HG03025 (cell line): ENCODE results near the gene ZNF664.
"Not testable (repeated sequence)": the region's sequence is repeated elsewhere in the genome, so short reads cannot be mapped to it uniquely, and the experiment has no call there.

Source experiments
- ATAC-seq: cut with Tn5 transposase; IDR thresholded peaks from one replicate; pipeline ENCODE4 v1.9.1; 2021; ENCODE audit warnings: mild to moderate bottlenecking, moderate library complexity; ENCODE audit not compliant: unreplicated experiment, low FRiP score

ZNF664 gene

DNA sequence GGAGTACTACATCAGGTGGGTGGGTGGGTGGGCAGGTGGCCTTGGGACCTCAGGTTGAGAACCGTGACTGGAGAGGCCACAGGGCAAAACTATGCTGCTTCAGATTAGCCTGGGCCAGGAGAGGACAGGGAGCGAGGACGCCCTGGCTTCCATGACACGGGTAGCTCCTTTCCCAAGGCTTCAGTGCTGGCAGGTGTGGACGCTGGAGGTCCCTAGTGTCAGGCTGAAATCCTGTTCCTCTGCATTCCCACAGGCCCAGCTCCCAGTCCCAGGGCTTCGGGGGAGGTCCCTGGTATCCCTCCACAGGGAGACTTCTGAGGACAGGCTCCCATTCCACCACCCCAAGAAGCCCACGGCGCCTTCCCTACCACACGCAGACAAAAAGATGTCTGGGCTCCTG is 32.0 kb upstream of the ZNF664 start:
- ATAC-seq: no peak

DNA sequence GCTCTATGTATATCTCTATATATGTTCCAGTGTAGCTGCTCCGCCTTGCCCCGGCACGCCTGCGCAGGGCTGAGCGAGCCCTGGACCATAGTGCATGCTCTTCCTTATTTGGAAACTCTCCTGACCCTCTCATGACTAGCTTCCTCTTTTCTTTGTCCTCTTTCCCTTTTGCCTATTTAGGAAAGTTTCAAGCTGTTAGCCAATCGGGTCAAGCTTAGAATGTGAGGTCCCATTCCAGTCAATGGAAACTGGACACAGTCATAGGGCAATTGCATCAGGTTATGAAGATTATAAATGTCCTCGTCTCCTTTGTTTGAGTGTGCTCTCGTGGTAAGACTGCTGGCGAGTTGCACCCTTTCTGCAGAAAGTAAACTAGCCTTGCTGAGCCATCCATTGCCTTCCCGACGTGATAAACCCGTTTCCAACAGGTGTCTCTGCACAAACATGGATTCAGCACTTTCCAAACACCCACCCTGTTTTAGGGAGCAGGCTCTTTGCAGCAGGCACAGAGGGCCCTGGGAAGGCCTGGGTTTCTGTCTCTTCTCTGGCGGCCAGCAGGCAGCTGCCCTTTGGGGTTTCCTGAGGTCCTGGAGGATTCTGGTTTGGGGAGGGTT is 31.3 kb upstream of the ZNF664 start:
- no peak for ATAC-seq

DNA sequence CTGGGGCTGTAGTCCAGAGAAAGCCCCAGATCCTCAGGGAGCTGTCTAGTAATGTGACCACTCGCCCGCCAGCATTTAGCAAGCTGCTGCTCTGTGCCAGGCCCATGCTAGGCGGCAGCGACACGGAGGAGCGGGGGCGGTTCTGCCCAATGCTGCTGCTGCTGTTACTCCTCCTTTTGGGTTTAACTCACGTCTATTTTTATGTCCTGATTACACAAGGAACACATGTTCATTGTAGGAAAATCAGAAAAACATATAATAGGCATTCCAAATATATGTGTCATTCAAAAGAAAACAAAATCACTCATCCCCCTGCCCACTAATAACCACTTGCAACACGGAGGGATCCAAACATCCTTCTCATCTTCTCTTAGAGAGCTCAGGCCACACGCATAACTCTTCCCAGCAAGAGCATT is 30.8 kb upstream of the ZNF664 start:
- no peak for ATAC-seq

DNA sequence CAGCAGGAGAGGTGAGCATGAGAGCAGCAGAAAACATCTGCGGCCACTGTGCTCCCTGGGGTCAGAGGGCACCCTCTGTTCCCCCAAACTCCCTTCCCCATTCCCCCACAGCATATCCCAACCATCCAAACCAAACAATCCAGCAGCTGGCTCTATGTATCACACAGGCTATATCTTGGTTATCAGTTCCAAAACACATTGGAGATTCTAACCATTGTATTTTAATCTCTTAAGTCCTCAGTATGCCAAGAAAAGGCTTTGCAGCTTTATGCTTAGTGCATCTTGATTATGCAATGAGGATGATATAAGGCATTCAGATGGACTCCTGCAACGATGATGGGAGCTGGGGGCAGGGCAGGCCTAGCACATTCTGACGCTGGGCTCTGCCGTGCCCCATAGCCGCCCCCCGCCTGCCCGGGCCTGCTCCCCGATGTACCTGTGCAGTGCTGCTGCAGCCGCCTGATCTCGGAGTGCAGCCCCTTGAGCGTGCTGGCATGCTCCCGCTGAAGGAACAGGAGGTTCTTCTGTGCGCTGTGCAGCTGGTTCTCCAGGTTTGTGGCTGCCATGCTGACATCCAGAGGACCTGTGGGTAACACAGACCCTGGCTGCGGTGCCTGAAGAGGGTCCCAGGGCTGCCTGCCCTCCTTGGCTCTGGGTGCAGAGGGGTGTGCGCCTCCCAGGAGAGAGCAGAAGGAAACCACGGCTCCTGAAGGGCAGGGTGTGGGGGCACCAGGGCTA is 29.9 kb upstream of the ZNF664 start:
- ATAC-seq: no peak

DNA sequence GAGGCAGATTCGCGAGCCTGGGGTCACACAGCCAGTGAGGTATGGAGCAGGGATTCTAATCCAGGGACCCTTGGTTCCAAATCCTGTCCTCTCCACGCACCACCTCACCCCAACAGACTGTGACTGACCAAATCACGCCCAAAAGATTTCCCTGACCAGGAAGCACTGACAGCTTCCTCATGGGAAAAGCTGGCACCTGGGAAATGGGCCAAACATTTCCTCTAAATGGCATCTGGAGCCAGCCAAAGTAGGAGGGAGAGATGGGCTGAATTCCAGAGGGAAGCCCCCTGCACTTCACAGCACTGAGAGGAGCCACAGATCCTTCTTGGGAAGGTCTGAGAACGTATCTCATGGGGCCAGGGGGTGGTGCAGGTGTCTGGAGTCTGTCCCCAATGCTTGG is 29.2 kb upstream of the ZNF664 start:
- ATAC-seq: no peak

DNA sequence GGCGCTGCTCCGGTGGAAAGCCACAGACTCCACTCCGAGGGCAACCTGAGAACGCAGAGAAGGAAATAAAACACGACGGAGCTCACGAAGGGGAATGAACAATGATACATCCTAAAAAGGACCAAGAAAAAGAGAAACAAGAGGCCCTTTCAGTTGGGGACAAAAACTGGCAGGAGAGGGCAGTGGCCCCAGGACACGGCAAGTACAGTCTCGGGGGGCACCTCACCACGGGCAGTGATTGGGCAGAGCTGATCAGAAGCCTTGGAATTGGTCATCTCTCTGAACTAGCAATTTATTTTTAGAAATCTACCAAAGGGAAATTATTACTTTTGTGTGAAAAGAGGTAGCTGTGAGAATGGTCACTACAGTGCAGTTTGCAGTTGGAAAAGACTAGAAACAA is 28.3 kb upstream of the ZNF664 start:
- ATAC-seq: no peak

DNA sequence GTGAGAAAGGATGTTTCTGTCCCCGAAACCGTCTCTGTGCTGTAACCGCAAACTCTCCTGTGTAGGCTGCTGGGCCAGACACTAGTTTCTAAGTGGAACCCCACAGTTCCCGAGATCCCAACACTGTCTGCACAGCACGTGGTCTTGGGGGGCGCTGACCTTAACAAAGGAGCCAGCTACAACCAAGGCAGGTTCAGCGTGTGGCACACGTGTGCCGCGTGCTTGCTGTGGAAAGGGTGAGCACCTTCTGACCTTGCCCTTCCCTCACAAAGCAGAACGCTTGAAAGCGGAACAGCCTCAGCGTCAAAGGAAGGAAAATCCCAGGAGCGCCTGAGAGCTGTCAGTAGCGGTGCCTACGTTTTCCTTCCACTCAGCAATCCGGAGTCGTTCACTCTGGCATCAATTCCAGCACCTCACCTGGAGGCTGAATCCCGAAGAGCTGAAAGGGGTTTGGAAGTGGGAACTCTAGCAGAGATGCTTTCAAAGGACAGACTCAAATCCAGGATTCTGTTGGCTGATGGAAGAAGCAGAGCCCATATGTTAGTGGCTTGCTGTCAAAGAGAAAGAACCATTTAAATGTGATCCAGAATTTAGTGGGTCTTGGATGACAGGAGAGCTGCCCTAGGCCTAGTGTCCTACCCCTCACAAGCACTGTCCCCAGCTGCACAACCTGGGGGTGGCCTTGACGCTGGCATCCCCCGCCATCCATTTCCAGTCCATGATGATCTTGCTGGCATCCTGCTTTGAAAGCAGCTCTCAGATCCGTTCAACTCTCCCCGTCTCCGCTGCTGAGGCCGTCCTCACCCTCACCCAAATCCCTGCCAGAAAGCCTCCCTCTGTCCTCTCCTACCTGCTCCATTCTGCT is 27.5 kb upstream of the ZNF664 start:
- no peak for ATAC-seq

DNA sequence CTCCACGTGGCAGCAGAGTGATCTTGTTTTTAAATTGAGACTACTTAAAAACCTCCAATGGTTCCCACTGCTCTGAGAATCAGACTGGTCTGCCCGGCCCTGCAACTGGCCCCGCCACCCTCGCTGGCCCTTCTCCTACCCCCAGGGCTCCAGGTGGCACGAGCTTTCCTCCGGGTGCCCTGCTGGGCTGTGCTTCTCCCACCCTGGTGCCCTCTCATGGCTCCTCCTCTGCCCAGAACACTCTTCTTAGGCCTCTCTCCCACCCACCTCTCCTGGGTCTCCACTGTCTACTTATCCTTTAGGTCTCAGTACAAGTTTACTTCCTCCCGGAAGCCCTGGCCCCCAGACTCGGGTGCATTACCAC is 26.9 kb upstream of the ZNF664 start:
- no peak for ATAC-seq

DNA sequence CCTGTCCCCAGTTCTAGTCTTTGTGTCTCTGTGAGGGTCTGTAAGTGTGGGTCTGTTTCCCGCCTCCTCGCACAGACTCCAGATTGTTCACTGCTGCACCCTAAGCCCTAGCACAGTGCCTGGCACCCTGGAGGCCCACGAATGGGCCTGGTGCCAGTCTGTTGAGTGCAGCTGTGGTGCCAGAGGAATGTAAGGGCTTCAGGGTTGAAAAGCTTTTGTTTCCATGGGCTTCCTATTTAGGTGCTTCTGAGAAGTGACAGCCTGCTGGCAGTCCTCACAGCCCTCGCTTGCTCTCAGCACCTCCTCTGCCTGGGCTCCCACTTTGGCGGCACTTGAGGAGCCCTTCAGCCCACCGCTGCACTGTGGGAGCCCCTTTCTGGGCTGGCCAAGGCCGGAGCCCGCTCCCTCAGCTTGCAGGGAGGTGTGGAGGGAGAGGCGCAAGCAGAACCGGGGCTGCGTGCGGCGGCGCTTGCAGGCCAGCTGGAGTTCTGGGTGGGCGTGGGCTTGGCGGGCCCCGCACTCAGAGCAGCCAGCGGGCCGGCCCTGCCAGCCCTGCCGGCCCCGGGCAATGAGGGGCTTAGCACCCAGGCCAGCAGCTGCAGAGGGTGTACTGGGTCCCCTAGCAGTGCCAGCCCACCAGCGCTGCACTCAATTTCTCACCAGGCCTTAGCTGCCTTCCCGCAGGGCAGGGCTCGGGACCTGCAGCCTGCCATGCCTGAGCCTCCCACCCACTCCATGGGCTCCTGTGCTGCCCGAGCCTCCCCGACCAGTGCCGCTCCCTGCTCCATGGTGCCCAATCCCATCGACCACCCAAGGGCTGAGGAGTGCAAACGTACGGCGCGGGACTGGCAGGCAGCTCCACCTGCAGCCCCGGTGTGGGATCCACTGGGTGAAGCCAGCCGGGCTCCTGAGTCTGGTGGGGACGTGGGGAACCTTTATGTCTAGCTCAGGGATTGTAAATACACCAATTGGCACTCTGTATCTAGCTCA is 26.2 kb upstream of the ZNF664 start:
- not testable (repeated sequence) for ATAC-seq

DNA sequence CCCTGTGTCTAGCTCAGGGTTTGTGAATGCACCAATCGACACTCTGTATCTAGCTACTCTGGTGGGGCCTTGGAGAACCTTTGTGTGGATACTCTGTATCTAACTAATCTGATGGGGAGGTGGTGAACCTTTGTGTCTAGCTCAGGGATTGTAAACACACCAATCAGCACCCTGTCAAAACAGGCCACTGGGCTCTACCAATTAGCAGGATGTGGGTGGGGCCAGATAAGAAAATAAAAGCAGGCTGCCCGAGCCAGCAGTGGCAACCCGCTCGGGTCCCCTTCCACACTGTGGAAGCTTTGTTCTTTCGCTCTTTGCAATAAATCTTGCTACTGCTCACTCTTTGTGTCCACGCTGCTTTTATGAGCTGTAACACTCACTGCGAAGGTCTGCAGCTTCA is 25.5 kb upstream of the ZNF664 start:
- not testable (repeated sequence) for ATAC-seq

DNA sequence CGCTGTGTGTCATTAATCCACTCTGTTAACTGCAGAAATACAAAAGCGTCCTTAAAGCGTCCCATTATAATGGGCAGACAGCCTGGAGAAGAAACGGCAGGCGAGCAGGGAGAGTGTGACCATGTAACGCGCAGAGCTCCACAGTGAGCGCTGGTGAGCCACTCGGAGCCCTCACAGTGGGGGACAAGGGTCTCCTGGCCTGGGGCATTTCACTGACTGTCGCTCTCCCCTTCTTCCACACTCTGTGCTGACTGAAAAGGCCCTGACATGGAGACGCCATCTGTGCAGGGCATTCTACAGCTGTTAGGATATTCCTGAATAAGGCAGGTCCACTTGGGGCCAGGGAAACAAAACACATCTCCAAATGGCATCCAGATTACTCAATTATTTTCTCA is 24.6 kb upstream of the ZNF664 start:
- no peak for ATAC-seq

DNA sequence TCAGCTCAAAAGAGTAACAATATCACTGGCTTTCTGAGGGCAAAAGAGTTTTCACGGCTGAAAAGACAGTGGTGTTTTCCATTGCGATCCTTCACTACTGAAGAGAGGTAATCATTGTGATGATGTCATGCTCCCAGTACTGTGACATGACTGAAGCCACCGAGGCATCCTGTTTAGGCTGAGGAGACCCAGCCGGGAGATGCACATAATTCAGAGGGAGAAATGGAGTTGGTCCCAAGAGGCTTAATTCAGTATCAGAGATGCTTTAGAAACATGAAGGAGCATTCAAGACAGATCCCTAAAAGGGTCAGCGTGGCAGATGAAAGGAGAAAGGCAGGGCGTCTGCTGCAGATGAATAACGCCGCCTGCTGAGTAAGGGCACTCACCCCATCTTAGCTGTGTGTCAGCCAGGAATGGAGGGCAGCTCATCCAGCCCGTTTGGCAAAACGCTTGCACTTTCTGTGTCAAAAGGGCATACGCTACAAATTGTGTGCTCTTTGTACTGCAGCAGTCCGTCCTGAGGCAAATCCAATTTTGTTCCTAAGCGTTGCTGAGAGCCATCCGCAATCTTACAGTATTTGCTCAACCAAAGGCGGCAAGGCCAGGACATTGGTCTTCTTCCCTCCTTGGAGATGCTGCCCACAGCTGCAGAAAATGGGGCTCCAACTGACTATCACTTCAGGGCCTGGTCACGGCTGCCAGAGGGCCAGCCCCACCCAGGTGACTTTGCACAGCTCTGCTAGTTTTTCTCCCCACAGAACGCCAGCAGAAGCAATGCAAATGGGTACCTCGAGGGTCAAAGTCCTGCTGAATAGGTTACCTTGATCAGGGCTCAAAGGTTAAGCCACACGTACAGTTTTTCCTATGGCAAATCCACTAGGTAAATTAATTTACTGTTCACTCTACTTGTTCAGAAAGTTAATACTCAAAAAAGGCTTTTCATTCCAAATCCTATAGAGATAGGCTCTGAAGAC is 23.9 kb upstream of the ZNF664 start:
- ATAC-seq: no peak

DNA sequence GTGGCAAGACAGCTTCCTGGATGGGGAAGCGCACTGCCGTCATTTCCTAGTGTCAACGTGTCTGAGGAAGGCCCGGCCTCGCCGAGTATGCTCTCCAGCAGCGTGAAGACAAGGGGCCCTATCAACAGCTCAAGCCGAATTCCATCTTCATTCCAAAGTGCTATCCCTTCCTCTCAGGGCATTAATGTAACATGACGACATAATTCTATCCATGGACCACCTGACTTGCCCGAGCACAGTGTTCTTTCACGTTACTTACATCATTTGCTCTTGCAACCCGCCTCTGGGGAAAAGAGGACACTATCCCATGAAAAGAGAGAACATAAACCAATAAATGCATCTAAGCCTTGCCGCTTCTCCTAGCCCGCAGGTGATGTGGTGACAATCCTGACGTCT is 23.2 kb upstream of the ZNF664 start:
- no peak for ATAC-seq

DNA sequence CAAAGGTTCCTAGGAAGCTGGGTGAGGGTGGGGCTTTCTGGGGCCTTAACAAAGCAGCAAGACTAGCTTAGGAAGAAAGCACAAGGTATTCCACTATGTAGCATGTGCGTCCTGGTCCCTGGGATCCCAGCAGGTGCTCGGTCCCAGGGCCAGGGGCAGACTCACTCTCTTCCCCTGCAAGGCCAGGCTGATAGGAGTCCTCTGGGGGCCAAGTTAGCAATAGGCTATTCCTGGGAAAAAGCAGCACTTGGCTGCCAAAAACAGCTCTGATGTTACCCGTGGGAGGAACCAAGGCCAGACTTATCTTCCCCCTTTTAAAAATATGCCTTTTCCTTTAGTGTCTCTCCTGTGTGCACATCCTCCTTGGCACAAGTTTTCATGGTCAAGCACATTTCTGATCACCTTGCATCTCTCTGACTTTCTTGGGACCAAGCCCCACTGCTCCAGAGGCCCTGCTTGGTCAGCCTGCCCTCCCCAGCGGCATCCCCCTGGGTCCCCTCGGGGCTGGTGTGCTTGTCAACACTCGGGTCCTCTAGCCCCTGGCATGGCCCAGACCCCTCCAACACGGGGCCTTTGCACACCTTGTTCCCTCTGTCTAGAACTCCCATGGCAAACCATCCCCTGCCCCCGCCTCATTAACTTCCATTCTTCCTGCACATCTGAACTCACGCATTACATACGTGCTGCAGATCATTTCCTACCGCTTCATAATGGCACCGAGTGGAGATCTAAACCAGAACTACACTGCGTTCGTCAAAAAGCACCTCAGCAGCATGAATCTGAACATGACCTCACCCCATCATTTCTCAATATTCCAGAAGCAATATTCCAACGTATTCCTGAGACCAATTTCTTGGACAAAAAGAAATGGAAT is 22.3 kb upstream of the ZNF664 start:
- no peak for ATAC-seq

DNA sequence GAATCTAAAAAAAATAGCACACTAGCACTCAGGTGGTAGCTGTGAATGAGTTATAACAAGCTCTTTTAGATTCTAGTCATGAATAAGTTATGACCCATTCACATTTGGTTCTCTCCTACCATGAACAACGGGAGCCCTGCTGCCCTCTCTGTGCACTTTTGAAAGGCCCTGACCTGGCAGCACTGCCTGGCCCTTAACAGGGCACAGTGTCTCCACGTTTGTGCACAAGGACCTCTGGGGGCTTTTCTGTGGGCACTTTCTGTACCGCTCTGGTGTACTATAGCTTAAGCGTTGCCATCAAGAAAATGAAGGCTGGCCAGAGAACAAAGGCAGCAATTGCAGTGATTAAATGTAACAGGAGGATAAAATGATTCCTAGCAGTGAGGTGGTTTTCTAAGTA is 21.5 kb upstream of the ZNF664 start:
- no peak for ATAC-seq

DNA sequence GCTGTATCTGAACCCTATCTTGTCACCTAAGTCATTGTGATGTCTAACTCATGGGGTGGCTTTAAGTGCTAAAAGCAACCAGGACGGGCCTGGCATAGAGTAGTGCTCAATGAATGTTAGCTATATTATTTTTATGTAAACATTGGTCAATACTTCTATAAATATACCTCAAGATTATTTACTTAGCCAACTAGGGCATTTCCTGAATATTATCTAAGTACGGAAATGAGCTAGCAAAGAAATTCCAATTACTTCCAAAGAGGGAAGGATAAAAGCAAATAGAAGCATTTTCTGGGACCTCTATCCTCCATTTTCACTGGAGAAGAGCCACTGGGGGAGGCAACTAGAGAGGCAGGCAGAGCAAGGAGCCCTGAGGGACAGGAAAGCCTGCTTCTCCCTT is 21.0 kb upstream of the ZNF664 start:
- no peak for ATAC-seq

DNA sequence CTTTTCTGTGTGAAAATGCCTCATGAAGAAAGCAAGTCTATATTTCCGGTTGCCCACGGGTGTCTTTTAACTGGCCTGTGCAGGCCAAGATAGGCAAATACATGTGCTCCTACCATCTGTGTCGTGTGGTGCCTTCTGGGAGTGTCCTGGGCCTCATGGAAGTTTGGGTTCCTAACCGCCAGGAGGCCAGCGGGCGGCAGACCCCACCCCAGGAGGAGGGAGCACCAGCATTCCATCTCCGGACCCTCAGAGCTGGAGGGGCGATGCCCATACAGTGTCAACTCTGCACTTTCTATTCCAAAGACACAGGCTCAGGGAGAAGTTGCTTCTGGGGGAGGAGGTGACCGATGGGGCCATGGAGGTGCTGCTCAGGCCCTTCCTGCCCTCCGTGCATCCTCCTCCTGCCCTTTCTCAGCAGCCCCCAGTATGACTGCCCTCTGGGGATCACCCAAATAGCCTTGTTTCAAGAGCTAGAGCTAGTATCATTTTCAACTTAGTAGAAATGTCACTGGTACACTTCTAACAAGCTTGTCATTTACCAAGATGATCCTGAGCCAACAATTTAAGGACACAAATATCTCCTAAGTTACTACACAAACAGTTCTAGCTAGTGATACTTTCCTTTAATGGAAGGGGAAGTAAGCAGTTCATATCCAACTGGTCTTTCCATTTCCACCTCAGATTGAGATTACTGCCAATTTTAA is 18.2 kb upstream of the ZNF664 start:
- no peak for ATAC-seq

DNA sequence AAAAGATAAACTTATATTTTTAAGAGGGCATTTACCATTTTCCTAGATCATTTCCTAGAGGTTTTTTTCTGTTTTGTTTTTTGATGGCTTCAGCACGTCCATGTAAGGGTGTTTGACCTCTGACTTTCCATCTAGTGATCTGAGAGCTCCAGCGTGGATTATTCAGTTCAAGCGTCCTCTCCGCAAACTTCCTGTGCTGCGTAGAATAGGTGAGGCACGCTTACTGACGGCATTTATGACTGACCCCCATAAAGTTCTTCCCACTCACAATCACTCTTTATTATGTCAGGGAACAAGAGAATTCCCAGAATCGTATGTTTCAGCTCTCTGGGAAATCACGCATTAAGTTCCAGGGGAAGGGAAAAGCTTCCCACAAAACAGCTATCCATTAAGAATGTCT is 16.8 kb upstream of the ZNF664 start:
- ATAC-seq: no peak
